Dendritic cell treated with granulocyte-macrophage colony-stimulating factor and Interleukin-4, amounts not matched to agents 40 ng/mL and 50 ng/mL, for 4 days (primary cell): Measurements from ENCODE around the gene SIK1.
"Not testable (repeated sequence)": the region's sequence is repeated elsewhere in the genome, so short reads cannot be mapped to it uniquely, and the experiment has no call there.

Source experiments
- H3K27ac Mint-ChIP-seq: one replicate; pipeline ENCODE4 v1.8.0; 2022; ENCODE audit warnings: mild to moderate bottlenecking, mixed read lengths
- H3K27me3 Mint-ChIP-seq: one replicate; pipeline ENCODE4 v1.8.0; 2022; ENCODE audit warnings: mild to moderate bottlenecking, mixed read lengths
- H3K36me3 Mint-ChIP-seq: one replicate; pipeline ENCODE4 v1.8.0; 2022; ENCODE audit warnings: low read depth, mixed read lengths
- H3K4me1 Mint-ChIP-seq: one replicate; pipeline ENCODE4 v1.8.0; 2022; ENCODE audit warnings: low read depth, mixed read lengths
- H3K4me3 Mint-ChIP-seq: one replicate; pipeline ENCODE4 v1.8.0; 2022; ENCODE audit warnings: mild to moderate bottlenecking, moderate library complexity, mixed read lengths
- H3K9me3 Mint-ChIP-seq: one replicate; pipeline ENCODE4 v1.8.0; 2022; ENCODE audit warnings: mixed read lengths
- intact Hi-C: fragments of 100-400 bp; cut with micrococcal nuclease; formaldehyde crosslinking; loops from one replicate; pipeline ENCODE4 v1.15.0; 2022

Gene SIK1

DNA sequence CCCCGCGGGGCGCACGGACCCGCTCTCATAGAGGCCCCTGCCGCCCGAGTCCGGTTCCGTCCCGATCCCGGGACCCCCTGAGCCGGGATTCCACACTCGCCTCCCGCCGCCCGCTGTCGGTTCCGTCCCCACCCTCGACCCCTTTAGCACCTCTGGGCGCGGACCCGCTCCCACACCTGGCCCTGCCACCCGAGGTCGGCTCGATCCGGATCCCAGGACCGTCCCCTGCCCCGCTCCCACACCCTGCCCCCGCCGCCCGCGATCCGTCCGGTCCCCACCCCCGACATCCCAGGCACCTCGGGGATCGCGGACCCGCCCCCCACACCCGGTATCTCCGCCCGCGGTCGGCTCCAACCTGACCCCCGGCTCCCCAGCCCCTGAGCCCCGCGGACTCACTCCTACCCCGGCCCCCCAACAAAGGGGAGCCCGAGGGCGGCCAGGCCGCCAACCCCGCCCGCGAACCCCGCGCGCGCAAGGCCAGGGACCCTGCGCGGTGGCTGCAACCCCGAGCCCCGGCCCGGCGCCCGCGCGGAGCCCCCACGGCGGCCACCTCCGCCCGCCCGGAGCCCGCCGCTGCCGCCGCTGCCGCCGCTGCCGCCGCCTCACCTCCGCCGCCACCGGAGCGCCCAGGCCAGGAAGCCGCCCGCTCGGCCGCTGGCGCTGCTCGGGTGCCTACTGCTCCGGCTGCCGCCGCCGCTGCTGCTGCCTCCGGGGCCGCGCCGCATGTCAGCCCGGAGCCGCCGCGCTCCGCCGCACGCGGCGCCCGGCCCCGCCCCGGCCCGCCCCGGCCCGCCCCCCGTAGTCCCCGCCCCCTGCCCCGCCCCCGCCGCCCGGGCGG, at the start of gene SIK1:
SIK1 (minus strand) TSS at position 728 of the 838 bp plus-strand sequence. CDS start 953 bp downstream, outside the sequence.
- H3K36me3 Mint-ChIP-seq, H3K27ac Mint-ChIP-seq, H3K27me3 Mint-ChIP-seq, H3K9me3 Mint-ChIP-seq, intact Hi-C loops, H3K4me3 Mint-ChIP-seq, H3K4me1 Mint-ChIP-seq: not testable (repeated sequence)

DNA sequence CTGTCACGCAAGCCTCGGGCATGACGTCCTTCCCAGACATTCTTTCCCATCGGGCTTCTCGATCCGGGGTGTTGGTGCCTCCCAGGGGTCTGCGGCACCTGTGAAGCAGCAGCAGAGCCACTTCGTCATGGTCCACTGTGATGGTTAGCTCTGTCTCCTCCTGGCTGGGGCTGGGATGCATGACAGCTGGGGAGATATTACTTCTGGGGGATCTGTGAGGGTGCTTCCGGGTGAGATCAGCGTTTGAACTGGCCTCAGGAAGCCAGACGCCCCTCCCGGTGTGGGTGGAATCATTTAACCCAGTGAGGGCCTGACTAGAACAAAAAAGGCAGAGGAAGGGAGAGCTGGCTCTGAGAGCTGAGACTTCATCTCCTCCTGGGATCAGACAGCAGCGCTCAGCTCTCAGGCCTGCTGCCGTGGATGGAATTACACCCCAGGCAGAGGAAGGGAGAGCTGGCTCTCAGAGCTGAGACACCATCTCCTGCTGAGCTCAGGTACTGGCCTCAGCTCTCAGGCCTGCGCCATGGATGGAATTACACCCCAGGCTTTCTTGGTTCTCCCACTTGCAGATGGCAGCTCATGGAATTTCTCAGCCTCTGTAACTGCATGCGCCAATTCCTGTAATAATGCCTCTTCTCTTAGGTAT, 44.8 kb upstream of the SIK1 start:
- intact Hi-C loops = not testable (repeated sequence)

DNA sequence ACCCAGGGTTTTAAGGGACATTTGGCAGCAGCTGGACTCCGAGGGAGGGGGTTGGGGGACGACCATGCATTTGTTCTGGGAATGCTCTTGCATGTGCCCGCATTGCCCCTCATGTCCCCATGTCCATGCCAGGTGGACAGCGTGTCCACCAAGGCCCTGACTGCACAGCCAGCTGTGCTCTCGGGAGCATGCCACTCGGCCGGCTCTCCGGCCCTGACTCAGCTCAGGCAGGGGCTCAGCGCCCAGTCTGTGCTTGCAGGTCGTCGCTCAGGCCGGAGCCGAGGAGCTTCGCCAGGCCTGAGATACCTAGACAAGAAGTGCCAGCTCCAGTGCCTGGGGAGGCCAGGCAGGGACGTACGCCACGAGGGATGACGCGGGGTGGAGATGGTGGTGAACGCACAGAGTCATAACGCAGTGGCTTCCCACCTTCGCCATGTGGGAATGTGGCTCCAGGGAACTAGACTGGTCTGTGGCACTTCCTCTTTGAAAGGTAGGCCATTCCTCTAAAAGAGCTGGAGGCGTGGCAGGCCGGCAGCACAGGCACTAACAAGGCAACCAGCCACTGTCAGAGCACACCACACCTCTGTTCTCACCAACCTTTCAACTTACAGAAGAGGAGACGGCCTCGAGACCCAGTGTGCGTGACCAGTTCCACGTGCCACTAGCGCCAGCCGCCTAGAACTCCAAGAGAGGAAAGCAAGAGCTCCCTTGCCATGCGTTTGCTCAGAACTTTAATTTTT, 43.0 kb upstream of the SIK1 start:
- H3K9me3 Mint-ChIP-seq, H3K4me1 Mint-ChIP-seq, H3K27ac Mint-ChIP-seq, H3K4me3 Mint-ChIP-seq, H3K36me3 Mint-ChIP-seq, intact Hi-C loops, H3K27me3 Mint-ChIP-seq: not testable (repeated sequence)

More for the DNA sequence above, 44.8 kb upstream of the SIK1 start:
- not testable (repeated sequence) for H3K4me1 Mint-ChIP-seq, H3K27ac Mint-ChIP-seq, H3K9me3 Mint-ChIP-seq, H3K27me3 Mint-ChIP-seq, H3K4me3 Mint-ChIP-seq, H3K36me3 Mint-ChIP-seq

DNA sequence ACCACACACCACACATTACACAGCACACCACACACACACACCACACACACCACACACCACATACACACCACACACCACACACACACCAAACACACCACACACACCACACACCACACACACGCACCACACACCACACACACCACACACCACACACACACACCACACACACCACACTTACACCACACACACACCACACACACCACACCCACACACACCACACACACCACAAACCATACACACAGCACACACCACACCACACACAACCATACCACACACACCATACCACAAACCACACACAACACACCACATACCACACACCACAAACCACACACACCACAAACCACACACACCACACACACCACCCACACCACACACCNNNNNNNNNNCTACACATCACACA, 40.9 kb upstream of the SIK1 start:
- Mint-ChIP-seq H3K9me3 (no peaks in the 10 kb centered on the region), H3K27me3 (peaks cover 3% of the 10 kb centered on the region), H3K36me3 (no peaks in the 10 kb centered on the region), H3K4me1 (peaks cover 6% of the 10 kb centered on the region), H3K4me3 (no peak overlapping the region), H3K27ac (no peak overlapping the region)
- intact Hi-C loops = no loop called here

DNA sequence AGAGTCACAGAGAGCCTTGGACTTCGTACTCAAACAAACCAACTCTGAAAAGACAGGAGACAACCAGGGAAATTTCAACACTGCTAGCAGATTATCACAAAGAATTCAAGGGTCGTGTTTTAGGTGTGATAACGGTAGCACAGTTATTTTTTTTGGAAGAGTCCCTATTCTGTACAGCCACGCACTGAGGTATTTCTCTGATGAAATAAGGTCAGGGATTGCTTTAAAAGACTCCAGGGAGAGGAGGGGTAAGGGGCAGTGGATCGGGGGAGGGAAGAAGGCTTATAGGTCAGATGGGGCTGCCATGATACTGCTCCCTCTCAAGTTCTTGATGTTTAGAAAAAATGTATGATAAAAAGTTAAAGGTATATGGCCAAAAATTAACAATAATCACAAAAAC, 38.2 kb upstream of the SIK1 start:
- H3K27ac Mint-ChIP-seq, H3K4me1 Mint-ChIP-seq, H3K36me3 Mint-ChIP-seq, H3K4me3 Mint-ChIP-seq, H3K27me3 Mint-ChIP-seq, H3K9me3 Mint-ChIP-seq, intact Hi-C loops: not testable (repeated sequence)

DNA sequence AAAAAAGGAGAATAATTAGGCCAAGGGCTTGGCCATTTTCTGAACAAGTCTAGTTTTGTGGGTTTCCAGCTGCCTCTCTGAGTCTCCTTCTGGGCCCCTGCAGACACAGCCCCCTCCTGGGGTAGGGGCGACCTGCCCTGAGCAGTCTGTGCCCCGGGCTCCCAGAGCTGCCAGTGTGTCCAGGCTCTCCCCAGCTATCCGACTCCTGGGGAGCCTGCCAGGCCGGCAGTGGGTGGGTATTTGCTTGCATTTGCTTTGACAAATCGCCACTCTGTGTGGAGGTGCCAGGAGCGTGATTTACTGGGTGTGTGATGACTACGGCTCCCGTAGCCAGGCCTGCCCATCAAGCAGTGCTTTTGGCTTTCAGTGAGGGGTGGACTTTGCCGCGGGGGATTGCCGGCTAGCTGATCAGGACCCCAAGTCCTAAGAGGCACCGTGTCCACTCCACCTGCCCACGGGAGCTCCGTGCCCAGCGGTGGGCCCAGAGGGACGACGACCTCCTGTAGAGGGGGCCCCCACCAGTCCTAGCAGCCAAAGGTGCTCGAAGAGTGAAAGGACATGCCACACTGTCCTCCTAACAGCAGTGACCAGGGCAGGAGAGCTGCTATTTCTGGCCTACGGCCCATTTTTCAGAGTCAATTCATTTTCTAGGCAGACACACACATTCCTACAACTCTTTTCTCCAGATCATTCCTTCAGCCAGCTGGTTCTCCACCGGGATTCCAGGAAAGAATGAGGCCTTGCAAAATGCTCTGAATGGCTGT, 36.7 kb upstream of the SIK1 start:
- H3K27me3 Mint-ChIP-seq, H3K9me3 Mint-ChIP-seq, H3K4me3 Mint-ChIP-seq, H3K27ac Mint-ChIP-seq, H3K36me3 Mint-ChIP-seq, intact Hi-C loops, H3K4me1 Mint-ChIP-seq: not testable (repeated sequence)

DNA sequence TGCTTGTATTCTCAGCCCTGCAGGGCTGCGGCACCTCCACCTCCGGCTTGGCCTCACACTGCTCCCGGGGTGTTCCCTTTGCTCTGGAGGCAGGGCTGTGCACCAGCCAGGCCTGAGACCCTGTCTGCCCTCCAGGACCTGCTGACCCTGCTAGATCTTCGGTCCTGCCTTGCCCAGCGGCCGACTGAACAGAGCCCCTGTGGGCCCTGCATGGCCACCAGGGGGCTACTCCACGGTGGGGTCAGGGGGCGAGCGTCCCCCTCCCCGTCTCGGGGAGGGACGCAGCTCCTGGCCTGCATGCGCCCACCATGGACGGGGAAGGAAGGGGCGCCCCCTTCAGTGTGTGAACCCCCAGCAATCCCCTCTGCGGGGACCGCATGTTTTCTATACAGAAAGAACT, 36.0 kb upstream of the SIK1 start:
- H3K27me3 Mint-ChIP-seq, H3K4me1 Mint-ChIP-seq, H3K9me3 Mint-ChIP-seq, H3K27ac Mint-ChIP-seq, H3K4me3 Mint-ChIP-seq, H3K36me3 Mint-ChIP-seq, intact Hi-C loops: not testable (repeated sequence)

DNA sequence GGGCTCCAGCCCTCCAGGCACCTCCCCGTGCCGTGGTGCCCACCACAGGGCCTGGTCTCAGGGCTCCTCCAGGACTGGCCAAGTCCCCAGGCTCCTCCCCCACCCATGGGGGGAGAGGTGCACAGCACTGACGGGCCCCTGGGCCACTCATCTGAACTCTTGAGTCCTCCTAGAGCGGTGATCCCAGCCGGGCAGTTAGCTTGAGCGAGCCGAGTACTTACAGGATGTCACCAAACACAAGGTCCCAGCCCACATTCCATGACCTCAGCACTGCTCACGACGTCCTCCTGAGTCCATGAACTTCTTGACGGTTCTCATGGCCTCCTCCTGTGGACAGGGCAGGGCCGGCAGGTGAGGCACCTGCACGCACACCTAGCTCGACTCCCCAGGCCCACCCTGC, 33.5 kb upstream of the SIK1 start:
- intact Hi-C loops, H3K4me1 Mint-ChIP-seq: not testable (repeated sequence)

DNA sequence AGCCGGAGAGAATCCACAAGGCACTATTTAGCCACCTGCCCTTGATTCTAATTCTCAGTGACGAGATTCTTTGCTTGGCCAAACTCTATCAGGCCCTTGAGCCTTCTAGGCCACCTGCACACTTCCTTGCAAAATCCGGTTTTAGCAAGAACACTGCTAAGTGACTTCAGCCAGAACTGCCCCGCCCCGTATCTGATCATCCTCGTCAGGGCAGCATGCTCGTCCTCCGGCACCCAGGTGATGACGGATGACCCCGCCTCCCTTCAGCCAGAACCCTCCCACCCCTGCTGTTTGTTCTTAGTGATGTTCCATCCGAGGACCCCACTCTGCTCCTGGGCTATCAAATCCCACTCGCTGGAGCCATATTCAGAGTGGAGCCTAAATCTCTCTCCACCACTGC, 32.1 kb upstream of the SIK1 start:
- H3K9me3 Mint-ChIP-seq, H3K4me1 Mint-ChIP-seq, H3K27ac Mint-ChIP-seq, intact Hi-C loops, H3K27me3 Mint-ChIP-seq, H3K36me3 Mint-ChIP-seq, H3K4me3 Mint-ChIP-seq: not testable (repeated sequence)

More for the DNA sequence above, 33.5 kb upstream of the SIK1 start:
- not testable (repeated sequence) for H3K36me3 Mint-ChIP-seq, H3K27ac Mint-ChIP-seq, H3K27me3 Mint-ChIP-seq, H3K4me3 Mint-ChIP-seq, H3K9me3 Mint-ChIP-seq

DNA sequence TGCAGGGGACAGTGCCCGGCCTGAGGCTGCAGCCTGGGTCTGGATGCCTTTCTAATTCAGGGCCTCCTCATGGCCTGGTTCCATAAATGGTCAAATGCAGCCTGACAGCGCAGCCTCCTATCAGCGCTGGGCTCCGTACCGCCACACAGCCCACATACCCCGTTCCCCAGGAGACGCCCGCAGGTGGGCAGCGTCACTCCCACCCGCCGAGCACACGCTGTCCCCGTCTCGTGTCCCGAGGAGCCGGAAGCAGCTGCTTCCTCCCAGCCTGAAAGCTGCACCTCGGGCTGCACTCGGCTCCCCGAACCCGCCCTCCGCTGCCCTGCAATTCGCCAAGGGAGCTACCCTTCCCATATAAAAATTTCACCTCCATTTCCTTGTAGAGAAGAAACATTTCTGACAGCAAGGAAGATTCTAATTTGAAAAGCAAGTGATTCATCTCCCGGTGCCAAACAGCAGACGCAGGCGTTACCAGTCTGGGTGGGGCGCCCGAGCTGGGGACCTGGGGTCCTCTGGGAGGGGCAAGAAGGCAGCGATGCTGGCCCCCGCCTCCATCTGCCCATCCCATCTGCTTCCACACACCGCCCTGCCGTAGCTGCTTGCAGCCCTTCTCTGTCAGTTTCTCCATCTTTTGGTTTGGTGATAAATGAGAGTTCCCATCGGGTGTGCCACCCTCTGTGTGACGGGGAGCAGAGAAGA, 29.8 kb upstream of the SIK1 start:
- intact Hi-C loops, H3K36me3 Mint-ChIP-seq, H3K4me3 Mint-ChIP-seq, H3K9me3 Mint-ChIP-seq, H3K4me1 Mint-ChIP-seq, H3K27me3 Mint-ChIP-seq, H3K27ac Mint-ChIP-seq: not testable (repeated sequence)

DNA sequence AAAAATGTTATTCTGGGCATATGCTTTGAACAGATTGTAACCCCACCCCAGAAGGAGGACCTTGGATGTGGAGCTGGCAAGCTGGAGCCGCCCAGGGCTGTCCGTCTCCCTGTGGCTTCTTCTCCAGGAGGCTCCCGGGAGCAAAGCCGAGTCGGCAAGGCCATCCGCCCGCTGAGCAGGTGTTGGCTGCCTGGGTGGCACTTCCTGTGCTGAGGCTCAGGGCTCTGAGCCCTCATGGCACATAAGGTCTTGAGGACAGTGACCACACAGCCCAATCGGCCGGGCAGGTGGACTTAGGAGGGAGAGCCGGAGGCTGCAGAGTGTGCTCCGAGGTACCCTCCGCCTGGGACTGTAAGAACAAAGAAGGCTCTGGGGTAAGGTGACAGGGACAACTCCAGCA, 28.8 kb upstream of the SIK1 start:
- H3K4me3 Mint-ChIP-seq, H3K27ac Mint-ChIP-seq, H3K27me3 Mint-ChIP-seq, intact Hi-C loops, H3K9me3 Mint-ChIP-seq, H3K4me1 Mint-ChIP-seq, H3K36me3 Mint-ChIP-seq: not testable (repeated sequence)

DNA sequence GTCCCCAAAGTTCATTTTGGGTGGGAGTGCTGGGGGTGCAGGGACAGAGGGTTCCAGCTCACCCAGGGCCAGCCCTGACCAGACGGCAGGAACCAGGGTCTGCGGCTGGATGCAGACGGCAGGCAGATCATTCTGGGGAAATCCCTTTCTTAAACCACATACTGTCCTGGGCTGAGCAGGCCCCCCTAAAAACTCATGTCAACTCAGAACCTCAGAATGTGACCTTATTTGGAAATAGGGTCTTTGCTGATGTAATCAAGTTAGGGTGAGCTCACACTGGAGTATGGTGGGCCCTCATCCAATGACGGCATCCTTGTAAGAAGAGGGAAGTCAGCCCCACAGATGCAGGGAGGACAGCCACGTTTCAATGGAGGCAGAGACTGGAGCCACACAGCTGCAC, 27.2 kb upstream of the SIK1 start:
- H3K27me3 Mint-ChIP-seq, H3K4me3 Mint-ChIP-seq, intact Hi-C loops, H3K36me3 Mint-ChIP-seq, H3K9me3 Mint-ChIP-seq, H3K27ac Mint-ChIP-seq, H3K4me1 Mint-ChIP-seq: not testable (repeated sequence)

DNA sequence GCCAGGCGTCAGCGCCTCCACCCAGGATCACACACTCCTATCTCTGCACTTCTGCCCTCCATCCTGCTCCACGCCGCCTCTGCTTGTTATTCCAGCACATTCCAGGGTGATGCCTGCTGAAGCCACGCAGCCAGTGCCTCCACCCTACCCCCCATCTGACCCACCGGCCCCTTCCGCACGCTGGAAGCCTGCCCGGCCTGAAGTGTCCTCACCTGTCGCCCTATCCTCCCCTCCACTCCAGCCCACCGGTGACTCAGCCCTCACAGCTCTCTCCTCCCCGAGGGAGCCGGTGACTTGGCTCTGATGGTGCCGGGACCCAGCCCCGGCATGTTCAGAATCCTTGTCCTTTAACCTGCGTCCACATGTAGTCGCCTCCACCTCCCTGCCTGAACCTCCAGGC, 24.9 kb upstream of the SIK1 start:
- H3K36me3 Mint-ChIP-seq, H3K27me3 Mint-ChIP-seq, H3K27ac Mint-ChIP-seq, H3K9me3 Mint-ChIP-seq, H3K4me1 Mint-ChIP-seq, intact Hi-C loops, H3K4me3 Mint-ChIP-seq: not testable (repeated sequence)
